Spleen (tissue), 7 donors: ENCODE results near the gene SHANK2.

Experiments used
- POLR2A ChIP-seq, 3 donors: fragments of 450-650 bp; IDR thresholded peaks; one replicate each; pipeline ENCODE4 v1.5.1; 2017; ENCODE audit warnings: antibody characterized with exemption in 3 of 3, mild to moderate bottlenecking in 1 of 3
- POLR2AphosphoS5 ChIP-seq, 3 donors: sonication (generic); formaldehyde crosslinking; IDR thresholded peaks; one replicate each; pipeline ENCODE4 v1.5.1; 2017; ENCODE audit warnings: antibody characterized with exemption in 3 of 3
- TF ChIP-seq, protein P1 (sequence below), 11 experiments: fragments of 200-600 bp in 7 of 11; fragments of 450-650 bp in 4 of 11; sonication (generic) in 4 of 11; IDR thresholded peaks in 8 of 11; conservative IDR thresholded peaks in 3 of 11; 1 replicate in 7 of 11; 2 replicates in 4 of 11; pipeline versions ENCODE4 v1.4.0 to v1.8.0; 2016 to 2021; ENCODE audit warnings: antibody characterized with exemption in 11 of 11, inconsistent platforms in 4 of 11, mild to moderate bottlenecking in 1 of 11
- donor health status: DM: no; HTN: no; CAD: no; lungs with moderate emphysema.
- donor health status: DM: no; HTN: no; CAD: no.
- donor health status: DM: no; HTN: no; CAD: no.

- TF ChIP-seq POLR2A (IDR thresholded peaks at IDR 0.05): no peak
- TF ChIP-seq, protein P1, sequence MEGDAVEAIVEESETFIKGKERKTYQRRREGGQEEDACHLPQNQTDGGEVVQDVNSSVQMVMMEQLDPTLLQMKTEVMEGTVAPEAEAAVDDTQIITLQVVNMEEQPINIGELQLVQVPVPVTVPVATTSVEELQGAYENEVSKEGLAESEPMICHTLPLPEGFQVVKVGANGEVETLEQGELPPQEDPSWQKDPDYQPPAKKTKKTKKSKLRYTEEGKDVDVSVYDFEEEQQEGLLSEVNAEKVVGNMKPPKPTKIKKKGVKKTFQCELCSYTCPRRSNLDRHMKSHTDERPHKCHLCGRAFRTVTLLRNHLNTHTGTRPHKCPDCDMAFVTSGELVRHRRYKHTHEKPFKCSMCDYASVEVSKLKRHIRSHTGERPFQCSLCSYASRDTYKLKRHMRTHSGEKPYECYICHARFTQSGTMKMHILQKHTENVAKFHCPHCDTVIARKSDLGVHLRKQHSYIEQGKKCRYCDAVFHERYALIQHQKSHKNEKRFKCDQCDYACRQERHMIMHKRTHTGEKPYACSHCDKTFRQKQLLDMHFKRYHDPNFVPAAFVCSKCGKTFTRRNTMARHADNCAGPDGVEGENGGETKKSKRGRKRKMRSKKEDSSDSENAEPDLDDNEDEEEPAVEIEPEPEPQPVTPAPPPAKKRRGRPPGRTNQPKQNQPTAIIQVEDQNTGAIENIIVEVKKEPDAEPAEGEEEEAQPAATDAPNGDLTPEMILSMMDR (IDR thresholded peaks at IDR 0.05 in 8 of 11, conservative IDR thresholded peaks at IDR 0.05 in 3 of 11): no peak
- no peak for TF ChIP-seq POLR2AphosphoS5 (IDR thresholded peaks at IDR 0.05)
Measured at GRCh38 chr11:71267807-71268421, 15.5 kb upstream of the SHANK2 start.
